SK-N-SH treated with all-trans-retinoic acid at 6 μM for 48 hours (cell line): ENCODE measurements around the gene OR52A5.

Experiments
- ATAC-seq: fragments of 200-7000 bp; cut with Tn5 transposase; 3 replicates; pipeline ENCODE4 v1.9.1; 2020; ENCODE audit warnings: mild to moderate bottlenecking, moderate library complexity
- ARNTL ChIP-seq: fragments of 450-650 bp; formaldehyde crosslinking; IDR thresholded peaks from 2 replicates; pipeline ENCODE4 v1.5.0; 2020; ENCODE audit warnings: low read depth, mild to moderate bottlenecking, moderate library complexity, borderline replicate concordance
- BACH2 ChIP-seq: fragments of 250-450 bp; sonication (Bioruptor Pico); IDR thresholded peaks from 2 replicates; pipeline ENCODE4 v1.9.0; 2021; ENCODE audit warnings: mild to moderate bottlenecking, borderline replicate concordance
- CREB5 ChIP-seq: fragments of 250-450 bp; sonication (Bioruptor Pico); IDR thresholded peaks from 2 replicates; pipeline ENCODE4 v1.5.1; 2020; ENCODE audit warnings: low read depth, mild to moderate bottlenecking, moderate library complexity
- CSDC2 ChIP-seq: fragments of 250-450 bp; sonication (Bioruptor Pico); IDR thresholded peaks from 2 replicates; pipeline ENCODE4 v1.5.0; 2020; ENCODE audit warnings: mild to moderate bottlenecking, moderate library complexity
- CSRNP3 ChIP-seq: fragments of 250-450 bp; sonication (Bioruptor Pico); IDR thresholded peaks from 2 replicates; pipeline ENCODE4 v1.5.1; 2021; ENCODE audit warnings: mild to moderate bottlenecking, moderate library complexity
- ESRRG ChIP-seq: fragments of 250-450 bp; sonication (Bioruptor Pico); IDR thresholded peaks from 2 replicates; pipeline ENCODE4 v1.6.1; 2021; ENCODE audit warnings: mild to moderate bottlenecking
- GLIS3 ChIP-seq: fragments of 250-450 bp; sonication (Bioruptor Pico); IDR thresholded peaks from 2 replicates; pipeline ENCODE4 v1.5.0; 2020; ENCODE audit warnings: mild to moderate bottlenecking, moderate library complexity
- ISL1 ChIP-seq: fragments of 250-450 bp; sonication (Bioruptor Pico); IDR thresholded peaks from 2 replicates; pipeline ENCODE4 v2.1.2; 2022; ENCODE audit warnings: mild to moderate bottlenecking, moderate library complexity
- OSR1 ChIP-seq: fragments of 250-450 bp; sonication (Bioruptor Pico); IDR thresholded peaks from 2 replicates; pipeline ENCODE4 v1.8.0; 2022; ENCODE audit warnings: moderate library complexity, mild to moderate bottlenecking, inconsistent platforms
- PATZ1 ChIP-seq: fragments of 250-450 bp; sonication (Bioruptor Pico); IDR thresholded peaks from 2 replicates; pipeline ENCODE4 v1.8.0; 2020; ENCODE audit warnings: mild to moderate bottlenecking, moderate library complexity, borderline replicate concordance
- POU6F1 ChIP-seq: fragments of 250-450 bp; sonication (Bioruptor Pico); IDR thresholded peaks from 2 replicates; pipeline ENCODE4 v1.8.0; 2021; ENCODE audit warnings: low read depth, mild to moderate bottlenecking, moderate library complexity, borderline replicate concordance
- PPARA ChIP-seq: fragments of 250-450 bp; sonication (Bioruptor Pico); IDR thresholded peaks from 2 replicates; pipeline ENCODE4 v1.5.0; 2020; ENCODE audit warnings: mild to moderate bottlenecking, borderline replicate concordance
- RARB ChIP-seq: fragments of 250-450 bp; sonication (Bioruptor Pico); IDR thresholded peaks from 2 replicates; pipeline ENCODE4 v1.8.0; 2021; ENCODE audit warnings: mild to moderate bottlenecking, moderate library complexity
- SNAI2 ChIP-seq: fragments of 250-450 bp; sonication (Bioruptor Pico); IDR thresholded peaks from 2 replicates; pipeline ENCODE4 v1.5.0; 2020; ENCODE audit warnings: mild to moderate bottlenecking, moderate library complexity
- TCF4 ChIP-seq: fragments of 250-450 bp; sonication (Bioruptor Pico); IDR thresholded peaks from 2 replicates; pipeline ENCODE4 v1.8.0; 2021; ENCODE audit warnings: mild to moderate bottlenecking, moderate library complexity, borderline replicate concordance
- TOX ChIP-seq: fragments of 250-450 bp; sonication (Bioruptor Pico); IDR thresholded peaks from 2 replicates; pipeline ENCODE4 v1.8.0; 2021; ENCODE audit warnings: mild to moderate bottlenecking, moderate library complexity, borderline replicate concordance
- ZC3H10 ChIP-seq: fragments of 250-450 bp; sonication (Bioruptor Pico); IDR thresholded peaks from 2 replicates; pipeline ENCODE4 v1.5.1; 2021; ENCODE audit warnings: mild to moderate bottlenecking, moderate library complexity
- ZFP3 ChIP-seq: fragments of 250-450 bp; sonication (Bioruptor Pico); IDR thresholded peaks from 2 replicates; pipeline ENCODE4 v1.5.0; 2020; ENCODE audit warnings: mild to moderate bottlenecking, moderate library complexity
- ZFP30 ChIP-seq: fragments of 450-650 bp; formaldehyde crosslinking; IDR thresholded peaks from 2 replicates; pipeline ENCODE4 v1.5.0; 2022; ENCODE audit warnings: mild to moderate bottlenecking, moderate library complexity
- ZNF565 ChIP-seq: fragments of 450-650 bp; formaldehyde crosslinking; conservative IDR thresholded peaks from 2 replicates; pipeline ENCODE4 v1.5.0; 2020; ENCODE audit warnings: low read depth, mild to moderate bottlenecking, moderate library complexity
- ZNF70 ChIP-seq: fragments of 450-650 bp; formaldehyde crosslinking; IDR thresholded peaks from 2 replicates; pipeline ENCODE4 v1.5.0; 2020; ENCODE audit warnings: mild to moderate bottlenecking, moderate library complexity
- ZNF8 ChIP-seq: fragments of 450-650 bp; formaldehyde crosslinking; IDR thresholded peaks from 2 replicates; pipeline ENCODE4 v1.5.0; 2020; ENCODE audit warnings: mild to moderate bottlenecking, moderate library complexity

OR52A5 gene

GRCh38 chr11:5088556-5088955, 49.6 kb downstream of the OR52A5 start:
- TF ChIP-seq CREB5: no peak
- no peak for TF ChIP-seq ESRRG
- TF ChIP-seq ZNF70: no peak
- no peak for TF ChIP-seq RARB (CRISPR knock-in tag)
- no peak for TF ChIP-seq OSR1 (CRISPR knock-in tag)
- no peak for TF ChIP-seq CSDC2 (CRISPR knock-in tag)
- TF ChIP-seq PPARA (CRISPR knock-in tag): no peak
- TF ChIP-seq ZC3H10: no peak
- TF ChIP-seq TCF4 (CRISPR knock-in tag): no peak
- TF ChIP-seq CSRNP3 (CRISPR knock-in tag): no peak
- no peak for TF ChIP-seq ZNF565 (CRISPR knock-in tag)
- no peak for TF ChIP-seq ZFP30
- TF ChIP-seq ARNTL: no peak
- no peak for TF ChIP-seq GLIS3
- TF ChIP-seq PATZ1 (CRISPR knock-in tag): no peak
- no peak for TF ChIP-seq ZNF8 (CRISPR knock-in tag)
- TF ChIP-seq BACH2: no peak
- TF ChIP-seq ISL1 (CRISPR knock-in tag): no peak
- TF ChIP-seq POU6F1 (CRISPR knock-in tag): no peak
- TF ChIP-seq, all 23 proteins: peak for 0
- no peak for ATAC-seq

GRCh38 chr11:5083602-5084001, 54.6 kb downstream of the OR52A5 start:
- TF ChIP-seq ZNF8 (CRISPR knock-in tag): no peak
- TF ChIP-seq PPARA (CRISPR knock-in tag): no peak
- TF ChIP-seq PATZ1 (CRISPR knock-in tag): no peak
- TF ChIP-seq GLIS3: no peak
- TF ChIP-seq ZNF565 (CRISPR knock-in tag): no peak
- no peak for TF ChIP-seq ZC3H10
- TF ChIP-seq POU6F1 (CRISPR knock-in tag): no peak
- TF ChIP-seq ZFP3 (CRISPR knock-in tag): no peak
- no peak for TF ChIP-seq ZNF70
- TF ChIP-seq, all 23 proteins: peak for 0
- ATAC-seq: no peak

- no peak for ATAC-seq
- TF ChIP-seq CSDC2 (CRISPR knock-in tag): no peak
- no peak for TF ChIP-seq BACH2
- TF ChIP-seq ZFP3 (CRISPR knock-in tag): no peak
- no peak for TF ChIP-seq CSRNP3 (CRISPR knock-in tag)
- no peak for TF ChIP-seq SNAI2
- TF ChIP-seq OSR1 (CRISPR knock-in tag): no peak
- no peak for TF ChIP-seq TOX (CRISPR knock-in tag)
- no peak for TF ChIP-seq ISL1 (CRISPR knock-in tag)
- TF ChIP-seq PATZ1 (CRISPR knock-in tag): no peak
- TF ChIP-seq ZNF8 (CRISPR knock-in tag): no peak
- no peak for TF ChIP-seq RARB (CRISPR knock-in tag)
- TF ChIP-seq ZNF565 (CRISPR knock-in tag): no peak
Measured at GRCh38 chr11:5081405-5081804, 56.8 kb downstream of the OR52A5 start.
